ENCODE measurements around the gene NFKBIZ. TPM values are rescaled to one million over a fixed set of nuclear protein-coding genes. Genes with fewer than 3 reads are reported as not detected.
A peak's percentile ranks its signal among the peaks of the same experiment; 100 is the strongest.

NFKBIZ gene
- total and polyA plus RNA-seq, 11 donors, result 5.6 to 44.8 (median 9.9) TPM

DNA sequence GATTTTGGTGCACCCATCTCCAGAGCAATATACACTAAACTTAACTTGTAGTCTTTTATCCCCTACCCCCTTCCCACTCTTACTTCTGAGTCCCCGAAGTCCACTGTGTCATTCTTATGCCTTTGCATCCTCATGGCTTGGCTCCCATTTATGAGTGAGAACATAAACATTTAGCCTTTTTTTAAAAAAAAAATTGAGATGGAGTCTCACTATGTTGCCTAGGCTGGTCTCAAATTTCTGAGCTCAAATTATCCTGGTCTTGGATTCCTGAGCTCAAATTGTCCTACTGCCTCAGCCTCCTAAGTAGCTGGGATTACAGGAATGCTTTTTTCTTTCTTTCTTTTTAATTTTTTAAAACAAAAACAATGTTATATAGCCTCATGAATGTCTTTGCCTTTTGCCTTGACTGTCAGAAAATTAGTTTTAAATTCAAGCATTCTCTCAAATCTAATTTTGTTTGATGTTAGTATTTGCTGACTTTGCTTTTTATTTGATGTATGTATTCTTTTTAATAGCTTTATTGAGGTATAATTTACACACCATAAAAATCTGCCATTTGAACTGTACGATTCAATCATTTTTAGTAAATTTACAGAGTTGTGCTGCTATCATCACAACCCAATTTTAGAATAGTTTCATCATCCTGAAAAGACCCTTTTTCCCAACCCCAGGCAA, 46.9 kb downstream of the NFKBIZ start:
- TF ChIP-seq POLR2A (IDR thresholded peaks at IDR 0.05), result no peak
- TF ChIP-seq, protein P1, sequence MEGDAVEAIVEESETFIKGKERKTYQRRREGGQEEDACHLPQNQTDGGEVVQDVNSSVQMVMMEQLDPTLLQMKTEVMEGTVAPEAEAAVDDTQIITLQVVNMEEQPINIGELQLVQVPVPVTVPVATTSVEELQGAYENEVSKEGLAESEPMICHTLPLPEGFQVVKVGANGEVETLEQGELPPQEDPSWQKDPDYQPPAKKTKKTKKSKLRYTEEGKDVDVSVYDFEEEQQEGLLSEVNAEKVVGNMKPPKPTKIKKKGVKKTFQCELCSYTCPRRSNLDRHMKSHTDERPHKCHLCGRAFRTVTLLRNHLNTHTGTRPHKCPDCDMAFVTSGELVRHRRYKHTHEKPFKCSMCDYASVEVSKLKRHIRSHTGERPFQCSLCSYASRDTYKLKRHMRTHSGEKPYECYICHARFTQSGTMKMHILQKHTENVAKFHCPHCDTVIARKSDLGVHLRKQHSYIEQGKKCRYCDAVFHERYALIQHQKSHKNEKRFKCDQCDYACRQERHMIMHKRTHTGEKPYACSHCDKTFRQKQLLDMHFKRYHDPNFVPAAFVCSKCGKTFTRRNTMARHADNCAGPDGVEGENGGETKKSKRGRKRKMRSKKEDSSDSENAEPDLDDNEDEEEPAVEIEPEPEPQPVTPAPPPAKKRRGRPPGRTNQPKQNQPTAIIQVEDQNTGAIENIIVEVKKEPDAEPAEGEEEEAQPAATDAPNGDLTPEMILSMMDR (IDR thresholded peaks at IDR 0.05), result no peak
- ATAC-seq, result no peak
- H3K4me3 ChIP-seq, result no peak overlapping the region
- H3K27me3 ChIP-seq, result no peaks in the 10 kb centered on the region
- no peak overlapping the region for H3K27ac ChIP-seq
- peaks cover 0 to 8% (median 0%) of the 10 kb centered on the region in 12 donors for H3K4me1 ChIP-seq
- peaks cover 0 to 14% (median 0%) of the 10 kb centered on the region in 12 donors for H3K9me3 ChIP-seq
- 90 to 94% (median 93%) methylated on average over 2 of the region's 2 CpGs for WGBS, 4 donors
- no peak for DNase-seq
- intact Hi-C loops (cut with DNase I), result no loop called here
- no peaks in the 10 kb centered on the region for H3K36me3 ChIP-seq

DNA sequence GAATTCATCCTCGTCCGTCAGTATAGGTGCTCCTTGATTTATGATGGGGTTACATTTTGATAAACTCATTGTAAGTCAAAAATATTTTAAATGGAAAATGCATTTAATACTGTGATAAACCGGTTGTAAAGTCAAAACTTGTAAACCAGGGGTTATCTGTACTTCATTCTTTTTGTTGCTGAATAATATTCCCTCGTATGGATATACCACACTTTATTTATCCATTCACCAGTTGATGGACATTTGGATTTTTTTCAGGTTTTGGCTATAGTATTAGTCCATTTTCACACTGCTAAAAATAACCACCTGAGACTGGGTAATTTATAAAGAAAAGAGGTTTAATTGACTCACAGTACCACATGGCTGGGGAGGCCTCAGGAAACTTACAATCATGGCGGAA, 47.7 kb downstream of the NFKBIZ start:
- WGBS, 4 donors, result 95 to 96% (median 95%) methylated on average over 5 of the region's 5 CpGs
- Histone ChIP-seq H3K4me3 (no peak overlapping the region), H3K27me3 (no peaks in the 10 kb centered on the region), H3K4me1 (peaks cover 0 to 12% (median 0%) of the 10 kb centered on the region in 12 donors), H3K9me3 (peaks cover 0 to 14% (median 0%) of the 10 kb centered on the region in 12 donors), H3K27ac (no peak overlapping the region), H3K36me3 (no peaks in the 10 kb centered on the region)
- intact Hi-C loops (cut with DNase I), result no loop called here
- ATAC-seq, result no peak
- DNase-seq, result no peak
- no peak for TF ChIP-seq POLR2A (IDR thresholded peaks at IDR 0.05)
- TF ChIP-seq, protein P1 (IDR thresholded peaks at IDR 0.05), result no peak

DNA sequence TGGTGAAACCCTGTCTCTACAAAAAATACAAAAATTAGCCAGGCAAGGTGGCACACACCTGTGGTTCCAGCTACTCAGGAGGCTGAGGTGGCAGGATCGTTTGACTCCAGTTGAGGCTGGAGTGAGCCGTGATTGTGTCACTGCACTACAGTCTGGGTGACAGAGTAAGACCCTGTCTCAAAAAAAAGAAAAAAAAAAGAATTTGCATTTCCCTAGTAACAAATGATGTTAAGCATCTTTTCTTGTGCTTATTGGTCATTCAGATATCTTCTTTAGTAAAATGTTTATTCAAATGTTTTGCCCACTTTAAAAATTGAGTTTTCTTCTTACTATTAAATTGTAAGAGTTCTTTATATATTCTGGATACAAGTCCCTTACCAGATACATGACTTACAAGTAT, 48.7 kb downstream of the NFKBIZ start:
- Histone ChIP-seq H3K36me3 (no peaks in the 10 kb centered on the region), H3K9me3 (peaks cover 0 to 14% (median 0%) of the 10 kb centered on the region in 12 donors), H3K4me1 (peaks cover 0 to 17% (median 0%) of the 10 kb centered on the region in 12 donors), H3K27ac (no peak overlapping the region), H3K27me3 (no peaks in the 10 kb centered on the region), H3K4me3 (no peak overlapping the region)
- intact Hi-C loops (cut with DNase I), result no loop called here
- DNase-seq (no peak), ATAC-seq (no peak)
- TF ChIP-seq POLR2A (IDR thresholded peaks at IDR 0.05), result no peak
- TF ChIP-seq, protein P1 (IDR thresholded peaks at IDR 0.05), result no peak
- 92 to 95% (median 95%) methylated on average over 2 of the region's 2 CpGs for WGBS, 4 donors

DNA sequence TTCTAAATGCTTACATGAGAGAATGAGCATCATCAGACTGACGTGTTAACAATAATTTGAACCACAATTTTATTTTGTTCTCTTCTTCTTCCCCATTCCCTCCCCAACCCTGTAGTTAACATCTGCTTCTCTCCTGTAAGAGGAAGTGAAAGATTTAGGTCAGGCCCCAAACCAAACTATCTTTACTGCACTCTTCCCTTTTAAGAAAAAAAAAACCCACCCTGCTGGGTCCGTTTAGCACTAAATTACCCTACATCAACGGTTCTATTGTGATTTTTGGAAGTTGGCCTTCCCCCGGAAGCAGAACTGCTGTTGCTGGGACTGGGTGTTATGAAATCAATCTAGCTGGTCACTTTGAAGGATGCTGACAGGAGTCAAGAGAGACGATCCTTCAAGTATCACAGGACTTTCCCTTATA, 49.4 kb downstream of the NFKBIZ start:
- Histone ChIP-seq H3K27ac (peak overlapping the region in 1 of 12 donors; percentile 53), H3K36me3 (no peaks in the 10 kb centered on the region), H3K27me3 (no peaks in the 10 kb centered on the region), H3K4me1 (peaks cover 0 to 17% (median 0%) of the 10 kb centered on the region in 12 donors), H3K4me3 (no peak overlapping the region), H3K9me3 (peaks cover 0 to 12% (median 0%) of the 10 kb centered on the region in 12 donors)
- ATAC-seq (peak; percentile 42 to 87 (median 50)), DNase-seq (peak in 2 of 5 donors; percentile 8 to 20)
- WGBS, 4 donors, result 49 to 58% (median 54%) methylated on average over 5 of the region's 5 CpGs
- intact Hi-C loops (cut with DNase I), result no loop called here
- TF ChIP-seq, protein P1 (IDR thresholded peaks at IDR 0.05), result no peak
- no peak for TF ChIP-seq POLR2A (IDR thresholded peaks at IDR 0.05)
